ENCODE measurements around the gene CRACDL.

- no peak for TF ChIP-seq SIN3A (IDR thresholded peaks at IDR 0.05; ENCODE audit: borderline replicate concordance, insufficient read depth, low read length)
- TF ChIP-seq TAF1 (IDR thresholded peaks at IDR 0.05; ENCODE audit: borderline replicate concordance, insufficient read depth, low read length) = no peak
- no peak for TF ChIP-seq REST (IDR thresholded peaks at IDR 0.05; ENCODE audit: insufficient read depth in 1 of 2, low read depth in 2 of 2, low read length in 2 of 2)
- TF ChIP-seq POLR2AphosphoS5 (IDR thresholded peaks at IDR 0.05; ENCODE audit: low read depth, low read length) = no peak
Measured at GRCh38 chr2:98748292-98749065, 187.5 kb downstream of the CRACDL start.
